ENCODE measurements around the gene RALBP1.

Gene RALBP1

GRCh38 chr18:9513971-9514512 is 38.7 kb downstream of the RALBP1 start:
- DNase-seq: no peak

DNA sequence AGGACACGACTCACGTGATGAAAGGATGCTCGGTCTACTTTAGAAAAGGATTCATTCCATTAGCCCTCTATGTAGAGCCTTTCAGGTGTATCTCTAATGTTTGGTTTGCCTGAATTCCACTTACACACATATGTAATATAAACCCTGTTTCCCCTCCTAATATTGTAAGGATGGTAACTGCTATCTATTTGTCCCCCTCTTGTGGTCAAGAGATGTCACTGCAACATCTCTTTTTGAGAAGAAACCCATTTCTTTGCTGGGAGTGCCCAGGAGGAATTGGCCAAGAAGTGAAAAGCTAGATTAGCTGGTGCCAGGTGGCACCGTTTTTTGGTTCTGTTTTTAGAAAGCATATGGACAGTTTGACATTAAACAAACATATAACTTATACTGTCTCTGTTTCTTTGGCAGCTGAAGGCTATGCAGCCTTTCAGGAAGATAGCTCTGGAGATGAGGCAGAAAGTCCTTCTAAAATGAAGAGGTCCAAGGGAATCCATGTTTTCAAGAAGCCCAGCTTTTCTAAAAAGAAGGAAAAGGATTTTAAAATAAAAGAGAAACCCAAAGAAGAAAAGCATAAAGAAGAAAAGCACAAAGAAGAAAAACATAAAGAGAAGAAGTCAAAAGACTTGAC is 41.2 kb downstream of the RALBP1 start:
- no peak for DNase-seq

DNA sequence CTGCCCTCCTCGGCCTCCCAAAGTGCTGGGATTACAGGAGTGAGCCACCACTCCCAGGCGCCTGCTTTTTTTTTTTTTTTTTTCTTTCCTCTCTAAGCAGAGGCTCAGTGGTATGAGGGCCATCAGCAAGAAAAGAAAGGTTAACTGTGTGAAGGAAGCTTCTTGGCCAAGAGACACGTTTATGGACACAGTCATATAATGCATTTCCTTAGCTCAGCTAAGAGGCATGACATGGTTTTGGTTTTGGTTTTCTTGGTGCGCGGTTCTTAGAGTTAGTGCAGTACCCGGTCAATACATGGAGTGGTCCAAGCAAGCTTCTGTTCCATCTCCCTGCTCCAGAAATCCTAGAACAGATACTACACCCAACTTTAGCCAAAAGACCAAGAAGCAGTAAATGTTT is 42.6 kb downstream of the RALBP1 start:
- no peak for DNase-seq

DNA sequence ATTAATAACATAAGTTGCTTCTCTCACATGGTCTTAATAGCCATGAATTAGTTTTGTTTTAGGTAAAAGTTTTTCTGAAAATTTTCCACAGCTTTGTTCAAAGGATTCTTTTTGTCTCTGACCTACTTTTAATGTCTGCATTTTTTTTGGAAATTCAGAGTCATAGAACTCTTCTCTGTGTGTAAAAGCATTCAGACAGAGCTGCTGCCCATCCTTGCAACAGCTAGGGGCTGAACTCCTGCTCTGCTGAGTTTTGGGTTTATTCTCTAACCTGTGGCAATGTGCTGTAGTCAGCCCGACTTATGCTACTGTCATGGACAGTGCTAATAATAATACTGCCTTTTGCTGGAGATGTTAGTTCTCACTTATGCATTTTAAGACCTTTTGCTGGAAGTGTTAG is 44.1 kb downstream of the RALBP1 start:
- DNase-seq: no peak

- no peak for DNase-seq
These were observed 45.4 kb downstream of the RALBP1 start for GRCh38 chr18:9520666-9521065.

DNA sequence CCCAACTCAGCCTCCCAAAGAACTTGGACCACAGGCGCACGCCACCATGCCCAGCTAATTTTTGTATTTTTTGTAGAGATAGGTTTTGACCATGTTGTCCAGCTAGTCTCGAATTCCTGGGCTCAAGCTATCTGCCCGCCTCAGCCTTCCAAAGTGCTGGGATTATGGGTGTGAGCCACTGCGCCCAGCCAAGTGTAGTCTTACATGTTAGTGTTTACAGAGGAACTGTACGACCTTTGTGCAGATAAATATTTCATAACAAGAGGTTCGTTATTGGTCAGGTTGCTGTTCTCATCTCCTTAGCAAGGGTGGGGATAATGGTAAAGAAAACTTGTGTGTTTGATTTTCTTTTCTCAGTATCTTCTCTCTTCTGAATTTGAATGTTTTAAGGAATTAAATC is 46.5 kb downstream of the RALBP1 start:
- DNase-seq: no peak

GRCh38 chr18:9522952-9523351 is 47.6 kb downstream of the RALBP1 start:
- no peak for DNase-seq

DNA sequence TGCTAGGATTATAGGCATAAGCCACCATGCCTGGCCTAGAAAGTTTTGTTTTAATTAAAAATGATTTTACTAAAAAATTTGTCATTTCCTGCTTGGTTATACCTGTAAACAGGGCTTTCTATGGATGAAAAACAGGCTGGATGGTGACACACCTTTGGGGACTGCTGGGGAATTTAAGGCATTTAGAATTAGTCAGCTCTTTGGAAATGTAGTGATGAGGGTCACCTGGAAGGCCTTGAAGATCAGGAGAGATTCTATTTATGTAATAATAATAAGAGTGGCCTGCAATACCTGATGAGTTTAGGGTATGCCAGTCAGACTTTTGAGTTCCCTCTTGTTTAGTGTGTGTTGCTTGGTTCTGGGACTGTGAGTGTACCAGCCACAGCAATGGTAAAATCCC is 51.1 kb downstream of the RALBP1 start:
- no peak for DNase-seq

GRCh38 chr18:9530226-9531009 is 55.1 kb downstream of the RALBP1 start:
- no peak for DNase-seq

GRCh38 chr18:9531791-9532410 is 56.6 kb downstream of the RALBP1 start:
- no peak for DNase-seq

GRCh38 chr18:9534844-9535243 is 59.5 kb downstream of the RALBP1 start:
- no peak for DNase-seq

DNA sequence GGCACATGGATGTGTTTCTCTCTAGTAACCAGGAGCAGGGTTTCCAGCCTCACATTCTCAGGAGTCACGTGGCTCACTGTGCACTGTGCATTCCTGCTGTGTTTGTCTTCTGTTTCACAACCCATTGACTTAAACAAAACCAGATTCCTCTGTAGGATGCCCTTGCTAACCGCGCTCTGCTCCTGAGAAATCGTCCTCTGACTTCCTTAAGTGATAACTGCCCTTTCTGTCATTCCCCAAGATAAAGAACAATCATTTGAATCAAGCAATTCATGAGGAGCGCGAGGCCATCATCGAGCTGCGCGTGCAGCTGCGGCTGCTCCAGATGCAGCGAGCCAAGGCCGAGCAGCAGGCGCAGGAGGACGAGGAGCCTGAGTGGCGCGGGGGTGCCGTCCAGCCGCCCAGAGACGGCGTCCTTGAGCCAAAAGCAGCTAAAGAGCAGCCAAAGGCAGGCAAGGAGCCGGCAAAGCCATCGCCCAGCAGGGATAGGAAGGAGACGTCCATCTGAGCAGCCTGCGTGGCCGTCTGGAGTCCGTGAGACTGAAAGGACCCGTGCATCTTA is 60.2 kb downstream of the RALBP1 start:
- DNase-seq: no peak

DNA sequence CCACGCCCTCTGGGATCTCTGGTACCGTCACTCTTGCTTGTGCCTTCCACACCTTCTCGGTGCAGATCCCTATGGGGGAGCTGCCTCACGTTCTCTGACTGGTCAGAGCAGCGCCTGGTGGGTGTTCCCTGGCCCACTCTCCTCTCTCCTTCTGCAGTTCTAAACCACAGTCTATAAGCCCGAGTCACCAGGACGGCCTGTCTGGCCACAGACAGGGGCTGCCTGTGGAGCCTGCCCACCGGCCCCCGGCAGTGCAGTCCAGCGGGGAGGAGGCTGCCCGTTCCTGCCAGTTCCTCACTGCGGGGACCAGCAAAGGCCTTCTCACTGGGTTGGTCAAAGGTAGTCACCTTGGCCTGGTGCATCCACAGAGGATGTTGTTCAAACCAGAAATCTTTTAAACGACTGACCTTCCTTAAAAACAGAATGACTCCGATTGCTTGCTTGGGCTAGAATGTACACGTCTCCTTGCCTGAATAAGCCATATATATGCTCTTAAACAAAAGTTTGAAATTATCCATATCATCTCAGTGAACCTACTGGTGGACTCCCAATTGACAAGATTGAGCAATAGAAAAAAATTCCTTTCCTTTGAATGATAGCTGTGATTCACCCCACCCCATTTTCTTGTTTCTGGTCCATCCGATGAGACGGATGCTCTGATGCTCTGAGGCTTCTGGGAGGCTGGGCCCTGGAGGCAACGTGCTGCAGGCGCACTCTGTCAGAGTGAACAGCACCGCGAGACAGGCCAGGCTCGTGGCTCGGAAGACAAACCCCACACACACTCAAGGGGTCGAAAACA is 61.2 kb downstream of the RALBP1 start:
- DNase-seq: no peak

GRCh38 chr18:9537677-9538076 is 62.4 kb downstream of the RALBP1 start:
- no peak for DNase-seq

- DNase-seq: no peak
These were observed 64.0 kb downstream of the RALBP1 start for GRCh38 chr18:9539283-9539682.

DNA sequence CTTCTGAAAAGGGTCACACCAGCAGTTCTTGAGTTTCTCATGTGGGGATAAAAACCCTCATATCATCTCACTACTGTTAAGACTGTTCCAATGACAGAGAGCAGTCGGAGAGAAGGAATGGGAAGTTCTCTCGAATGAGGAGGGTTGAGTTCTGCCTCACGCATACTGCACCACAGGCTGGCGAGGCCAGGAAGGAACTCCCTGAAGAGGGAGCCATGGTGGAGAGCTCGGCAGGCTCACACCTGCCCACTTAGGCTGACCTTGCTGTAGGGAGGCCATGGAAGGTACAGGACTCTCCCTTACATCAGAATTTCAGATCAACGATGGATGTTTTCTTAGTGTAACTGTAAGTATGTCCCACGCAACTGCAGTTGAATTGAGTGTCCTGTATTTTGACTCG is 64.6 kb downstream of the RALBP1 start:
- no peak for DNase-seq

GRCh38 chr18:9542924-9543323 is 67.6 kb downstream of the RALBP1 start:
- DNase-seq: no peak

DNA sequence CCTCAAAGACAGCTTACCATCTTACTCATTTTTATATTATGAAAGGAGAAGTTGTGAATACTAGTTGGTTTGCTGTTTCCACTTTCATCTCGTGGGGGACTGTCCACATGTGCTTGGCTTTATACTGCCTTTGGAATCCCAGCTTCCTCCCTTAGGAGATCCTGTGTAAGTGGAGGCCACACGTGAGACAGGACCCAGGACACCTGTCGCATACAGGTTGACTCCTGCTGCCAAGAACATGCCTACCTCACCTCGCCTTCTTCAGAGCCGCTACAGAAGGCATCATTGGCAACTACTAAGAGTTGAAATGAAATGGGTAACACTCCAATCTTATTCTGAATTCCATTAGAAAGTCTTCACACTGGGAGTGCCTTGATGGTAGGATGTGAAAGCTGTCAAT is 69.7 kb downstream of the RALBP1 start:
- DNase-seq: no peak

GRCh38 chr18:9546468-9546867 is 71.2 kb downstream of the RALBP1 start:
- no peak for DNase-seq

GRCh38 chr18:9547782-9548181 is 72.5 kb downstream of the RALBP1 start:
- no peak for DNase-seq

- DNase-seq: no peak
These were observed 74.1 kb downstream of the RALBP1 start for GRCh38 chr18:9549405-9549804.

DNA sequence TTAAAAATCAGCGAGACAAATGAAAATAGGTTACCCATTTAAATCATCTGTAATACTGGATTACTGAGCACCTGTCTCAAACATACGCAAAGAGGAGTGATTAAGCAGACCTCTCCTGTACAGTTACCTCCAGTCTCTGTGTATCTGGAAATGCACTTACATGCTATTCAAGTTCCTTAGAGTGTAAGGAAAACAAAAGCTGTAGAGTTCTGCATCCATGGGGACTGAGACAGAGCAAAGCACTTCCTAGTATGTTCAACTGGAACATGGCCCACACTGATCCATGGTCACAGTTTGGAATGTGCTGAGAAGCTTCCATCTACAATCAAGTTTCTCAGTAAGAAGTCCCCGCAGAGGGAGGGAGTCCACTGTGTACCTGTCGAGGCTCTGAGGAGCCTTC is 75.1 kb downstream of the RALBP1 start:
- DNase-seq: no peak

- no peak for DNase-seq
These were observed 76.9 kb downstream of the RALBP1 start for GRCh38 chr18:9552191-9552590.

All from activated naive CD4-positive, alpha-beta T cell treated with Interleukin-2 at 50 U/mL for 16 hours (primary cell).